HG02588 (cell line): ENCODE results near the gene ME2.
"Not testable (repeated sequence)": the region's sequence is repeated elsewhere in the genome, so short reads cannot be mapped to it uniquely, and the experiment has no call there.

Experiments used
- ATAC-seq: cut with Tn5 transposase; IDR thresholded peaks from one replicate; pipeline ENCODE4 v1.9.1; 2021; ENCODE audit warnings: mild to moderate bottlenecking, moderate library complexity; ENCODE audit not compliant: unreplicated experiment

ME2 gene

DNA sequence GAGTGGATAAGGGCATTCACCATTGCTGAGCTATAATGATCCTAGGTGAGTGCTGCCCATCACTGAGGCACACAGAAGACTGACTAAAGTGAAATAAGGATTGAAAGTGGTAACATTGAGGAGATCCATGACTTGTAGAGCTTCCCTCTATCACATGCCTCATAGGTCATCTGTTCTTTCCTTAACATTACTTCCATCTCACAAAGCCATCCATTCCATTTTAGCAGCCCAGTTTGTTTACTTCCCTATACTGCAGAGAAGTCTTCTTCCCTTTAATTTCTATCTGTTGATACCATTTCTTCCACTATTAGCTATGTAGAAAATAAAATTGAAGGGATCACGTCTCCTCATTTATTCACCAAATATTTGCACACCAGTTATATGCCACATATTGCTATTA, 32.1 kb downstream of the ME2 start:
- ATAC-seq = no peak

DNA sequence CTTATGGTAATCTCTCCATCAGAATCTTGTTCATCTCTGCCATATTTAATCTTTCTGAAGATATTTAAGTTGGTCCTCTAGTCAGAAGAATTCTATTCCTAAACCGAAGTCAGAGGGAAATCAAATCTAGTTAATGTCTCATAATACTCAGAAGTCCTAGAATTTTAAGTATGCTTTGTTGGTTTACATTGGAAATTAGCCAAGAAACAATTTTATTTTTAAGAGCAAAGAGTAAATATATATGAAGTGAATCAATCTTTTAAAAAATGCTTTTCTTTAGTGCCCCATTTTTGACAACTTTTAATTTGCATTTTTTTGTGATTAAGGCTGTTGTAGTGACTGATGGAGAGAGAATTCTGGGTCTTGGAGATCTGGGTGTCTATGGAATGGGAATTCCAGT, 38.1 kb downstream of the ME2 start:
- ATAC-seq = no peak

DNA sequence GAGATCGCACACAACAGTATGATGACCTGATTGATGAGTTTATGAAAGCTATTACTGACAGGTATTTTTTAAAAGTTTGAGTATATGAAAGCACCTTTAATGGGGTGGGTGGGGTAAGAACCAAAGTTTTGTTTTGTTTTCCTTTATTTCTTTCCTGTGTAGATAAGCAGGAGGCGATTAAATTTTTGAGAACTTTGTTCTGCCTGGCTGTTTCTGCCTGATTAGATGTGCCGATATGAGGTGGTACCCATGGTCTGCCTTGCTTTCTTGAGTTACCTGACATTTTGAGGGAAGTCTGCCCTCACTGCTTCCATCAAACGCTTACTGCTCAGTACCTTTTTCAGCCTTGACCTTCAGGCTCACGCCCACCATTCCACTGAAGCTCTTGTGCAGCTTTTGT, 39.2 kb downstream of the ME2 start:
- no peak for ATAC-seq

DNA sequence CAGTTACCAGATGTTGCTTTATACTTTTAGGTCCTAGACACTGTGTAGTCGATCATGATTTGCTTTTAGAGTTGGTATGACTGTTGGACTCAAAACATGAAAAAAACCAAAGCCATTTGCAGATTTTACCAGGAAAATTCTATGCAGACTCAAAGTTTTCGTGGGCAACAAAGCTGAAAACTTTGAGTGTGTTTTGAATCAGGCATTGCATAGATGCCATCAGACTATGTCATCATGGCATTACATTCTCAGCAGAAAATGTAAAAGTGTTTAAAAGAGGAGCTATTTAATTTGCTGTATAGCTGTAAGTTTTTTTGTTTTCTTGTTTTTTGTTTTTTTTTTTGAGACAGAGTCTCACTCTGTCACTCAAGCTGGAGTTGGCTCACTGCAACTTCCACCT, 45.5 kb downstream of the ME2 start:
- ATAC-seq = no peak

DNA sequence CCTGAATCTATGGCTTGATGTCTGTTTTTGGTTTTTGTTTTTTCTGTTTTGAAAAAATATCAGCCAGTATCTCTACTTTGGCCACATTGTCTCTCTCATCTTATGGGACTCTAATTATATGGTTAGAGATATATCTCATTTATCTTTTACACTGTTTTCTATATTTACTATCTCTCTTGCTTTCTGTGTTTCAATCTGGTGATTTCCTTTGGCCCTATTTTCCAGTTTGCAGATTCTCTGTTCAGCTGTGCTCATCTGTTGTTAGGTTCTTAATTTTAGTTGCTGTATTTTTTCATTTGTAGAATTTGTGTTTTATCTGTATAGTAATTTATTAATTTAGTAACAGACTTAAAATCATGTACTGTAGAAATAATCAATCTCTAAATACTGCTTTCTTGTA, 47.6 kb downstream of the ME2 start:
- ATAC-seq = no peak

DNA sequence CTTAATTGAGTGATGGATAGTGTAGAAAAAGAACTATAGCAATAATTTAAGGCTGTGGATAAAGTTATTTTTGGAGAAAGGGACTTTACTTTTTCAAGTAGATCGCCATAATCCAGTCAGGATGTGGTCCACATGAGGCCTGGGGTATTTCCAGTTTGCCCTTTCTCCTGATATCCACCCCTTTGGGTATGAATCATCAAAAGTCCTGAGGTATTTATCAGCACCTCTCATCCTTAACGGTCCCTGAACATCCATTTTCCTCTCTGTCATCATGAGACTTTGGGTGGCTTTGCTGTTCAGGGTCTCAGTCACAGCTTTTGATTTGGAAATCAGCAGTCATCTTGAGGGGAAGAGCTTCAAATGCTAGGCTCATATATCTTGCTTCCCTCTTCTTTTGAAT, 49.6 kb downstream of the ME2 start:
- no peak for ATAC-seq

DNA sequence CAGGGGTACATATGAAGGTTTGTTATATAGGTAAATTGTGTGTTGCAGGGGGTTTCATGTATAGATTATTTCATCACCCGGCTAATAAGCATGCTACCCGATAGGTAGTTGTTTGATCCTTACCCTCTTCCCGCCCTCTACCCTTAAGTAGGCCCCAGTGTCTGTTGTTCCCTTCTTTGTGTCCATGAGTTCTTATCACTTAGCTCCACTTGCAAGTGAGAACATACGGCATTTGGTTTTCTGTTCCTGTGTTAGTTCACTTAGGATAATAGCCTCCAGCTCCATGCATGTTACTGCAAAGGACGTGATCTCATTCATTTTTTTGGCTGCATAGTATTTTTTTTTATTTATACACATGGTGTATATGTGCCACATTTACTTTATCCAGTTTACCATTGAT, 54.8 kb downstream of the ME2 start:
- no peak for ATAC-seq

DNA sequence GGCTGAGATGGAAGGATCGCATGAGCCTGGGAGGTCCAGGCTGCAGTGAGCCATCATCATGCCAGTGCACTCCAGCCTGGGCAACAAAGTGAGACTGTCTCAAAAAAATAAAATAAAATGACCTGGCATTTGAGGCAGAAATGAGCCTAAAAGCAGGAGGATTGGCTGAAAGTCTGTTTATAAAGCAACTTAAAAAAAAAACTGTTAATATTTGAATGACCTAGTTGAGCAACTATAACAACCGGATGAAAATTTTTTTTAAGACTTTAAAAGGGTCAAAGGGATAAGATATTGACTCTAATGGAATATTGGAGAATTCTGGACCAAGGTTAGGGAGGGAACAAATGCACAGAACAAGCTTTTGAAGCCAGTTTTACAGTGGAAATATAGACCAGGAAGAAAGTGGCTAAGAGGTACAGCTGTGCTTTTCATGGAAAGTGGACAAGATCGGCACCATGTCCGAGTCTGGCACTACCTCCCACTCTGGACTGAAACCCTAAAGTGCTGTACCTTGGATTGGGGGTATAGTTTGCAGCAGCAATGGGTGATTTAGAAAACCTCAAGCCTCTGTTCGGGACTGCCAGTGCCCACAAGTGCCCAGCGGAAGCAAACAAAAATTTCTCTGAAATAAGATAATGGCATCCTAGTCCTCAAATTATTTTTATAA, 55.8 kb downstream of the ME2 start:
- no peak for ATAC-seq

DNA sequence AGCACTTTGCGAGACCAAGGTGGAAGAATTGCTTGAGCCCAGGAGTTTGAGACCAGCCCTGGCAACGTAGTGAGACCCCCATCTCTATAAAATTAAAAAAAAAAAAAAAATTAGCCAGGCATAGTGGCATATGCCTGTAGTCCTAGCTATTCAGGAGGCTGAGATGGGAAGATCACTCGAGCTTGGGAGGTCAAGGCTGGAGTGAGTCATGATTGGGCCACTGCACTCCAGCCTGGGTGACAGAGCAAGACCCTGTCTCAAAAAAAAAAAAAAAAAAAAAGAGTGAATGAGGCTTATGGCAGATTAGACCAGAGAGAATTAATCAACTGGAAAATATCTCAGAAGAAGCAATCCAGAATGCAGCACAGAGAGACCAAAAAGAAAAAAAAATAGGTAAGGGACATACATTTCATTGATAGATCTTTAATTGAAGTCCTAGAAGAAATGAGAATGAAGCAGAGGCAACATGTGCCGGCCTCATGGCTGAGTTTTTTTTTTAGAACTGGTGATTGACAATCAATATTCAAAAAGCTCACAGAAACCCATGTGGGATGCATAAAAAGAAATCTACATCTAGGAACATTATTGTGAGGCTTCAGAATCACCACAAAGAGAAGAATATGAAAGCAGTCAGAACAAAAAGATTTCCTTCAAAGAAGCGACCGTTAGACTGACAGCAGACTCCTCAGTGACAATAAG, 56.7 kb downstream of the ME2 start:
- ATAC-seq = no peak

DNA sequence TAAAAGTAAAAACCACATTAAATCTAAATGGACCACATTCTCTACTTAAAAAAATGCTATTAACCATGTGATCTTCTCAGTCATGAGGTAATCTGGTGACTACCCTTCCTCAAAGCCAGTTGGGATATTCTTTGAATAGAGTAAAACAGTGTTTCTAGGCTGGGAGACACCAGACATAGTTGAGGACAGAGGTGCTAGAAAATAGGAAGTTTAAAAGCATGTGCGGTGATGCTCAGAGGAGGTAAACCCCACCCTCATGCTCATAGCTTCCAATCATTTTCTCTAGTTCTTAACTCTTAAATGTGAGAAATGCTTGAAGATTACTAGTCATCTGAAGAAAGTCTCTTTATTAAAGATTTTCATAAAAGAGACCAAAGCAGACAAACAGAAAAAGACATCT, 58.3 kb downstream of the ME2 start:
- ATAC-seq = no peak

DNA sequence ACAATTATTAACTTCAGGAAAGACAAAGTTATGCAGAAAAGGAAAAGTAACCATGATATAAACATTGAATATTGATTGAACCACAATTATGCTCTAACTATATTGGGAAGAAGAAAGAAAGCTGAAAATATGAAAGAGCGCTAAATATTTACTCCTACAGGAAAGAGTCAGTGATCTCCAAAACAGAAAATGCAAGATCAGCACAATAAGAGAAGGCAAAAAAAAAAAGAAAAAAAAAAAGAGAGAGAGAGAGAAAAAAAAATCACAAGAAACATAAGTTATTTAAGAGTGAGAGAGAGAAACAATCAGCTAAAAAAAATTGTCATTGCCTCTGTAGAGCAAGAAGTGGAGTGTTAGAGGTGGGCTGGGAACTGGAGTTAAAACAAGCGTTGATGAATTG, 60.0 kb downstream of the ME2 start:
- no peak for ATAC-seq

DNA sequence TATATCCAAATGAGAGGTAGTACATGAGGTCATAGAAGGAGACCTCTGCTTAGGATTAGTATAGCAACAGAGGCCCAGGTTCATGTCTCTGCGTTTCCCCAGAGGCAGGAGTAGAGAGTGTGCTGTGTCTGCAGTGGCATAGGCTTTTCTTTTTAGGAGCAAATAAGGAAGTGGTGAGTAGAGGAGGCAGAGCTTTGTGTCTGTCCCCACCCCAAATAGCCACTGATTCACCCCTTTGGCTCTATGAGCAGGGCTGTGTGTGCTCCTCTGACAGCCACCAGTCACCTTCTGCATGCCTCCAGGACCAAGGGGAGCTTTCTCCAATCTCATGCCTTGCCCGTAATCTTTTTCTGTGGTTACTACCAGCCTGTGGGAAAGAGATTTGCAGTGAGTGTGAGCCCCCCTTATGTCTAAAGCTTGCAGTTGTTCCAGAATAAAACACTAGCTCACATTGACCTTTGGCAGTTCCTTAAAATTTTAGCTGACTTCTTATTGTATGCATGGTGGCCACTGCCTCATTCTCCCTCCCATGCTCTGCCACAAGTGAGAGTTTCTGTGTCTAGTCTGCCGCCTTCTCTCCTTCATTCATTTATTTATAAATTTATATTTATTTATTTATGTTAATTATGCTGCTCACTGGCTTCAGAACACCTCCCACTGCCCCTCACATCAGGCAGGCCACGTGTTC, 65.5 kb downstream of the ME2 start:
- no peak for ATAC-seq

DNA sequence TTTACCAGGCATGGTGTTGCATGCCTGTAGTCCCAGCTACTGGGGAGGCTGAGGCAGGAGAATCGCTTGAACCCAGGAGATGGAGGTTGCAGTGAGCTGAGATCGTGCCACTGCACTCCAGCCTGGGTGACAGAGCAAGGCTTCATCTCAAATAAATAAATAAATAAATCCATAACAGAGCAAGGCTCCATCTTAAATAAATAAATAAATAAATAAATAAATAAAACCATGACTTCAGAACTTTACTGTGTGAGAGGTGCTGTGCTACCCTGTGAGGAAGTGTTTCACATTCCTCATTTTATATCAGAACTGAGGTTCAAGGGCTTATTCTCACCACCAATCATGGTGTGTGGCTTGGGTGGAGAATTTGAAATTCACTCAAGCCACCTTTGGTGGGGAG, 67.0 kb downstream of the ME2 start:
- ATAC-seq = not testable (repeated sequence)

DNA sequence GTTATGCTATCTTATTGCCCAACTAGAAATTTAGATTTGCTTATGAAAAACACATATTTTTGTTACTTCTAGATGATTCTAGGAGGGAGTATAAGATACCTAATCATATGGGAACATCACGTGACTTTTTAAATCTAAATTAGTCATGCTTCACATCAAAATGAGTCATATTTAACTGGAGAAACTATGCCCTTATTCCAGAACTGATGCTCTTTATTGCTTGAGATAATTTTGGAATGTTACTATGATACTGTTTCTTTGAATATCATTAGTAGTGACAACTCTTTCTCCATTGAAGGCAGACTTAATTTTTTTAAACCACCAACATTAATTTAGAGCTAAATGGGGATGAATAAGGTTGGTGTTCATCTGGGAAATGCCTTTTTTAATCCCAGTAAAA, 69.0 kb downstream of the ME2 start:
- ATAC-seq = no peak

DNA sequence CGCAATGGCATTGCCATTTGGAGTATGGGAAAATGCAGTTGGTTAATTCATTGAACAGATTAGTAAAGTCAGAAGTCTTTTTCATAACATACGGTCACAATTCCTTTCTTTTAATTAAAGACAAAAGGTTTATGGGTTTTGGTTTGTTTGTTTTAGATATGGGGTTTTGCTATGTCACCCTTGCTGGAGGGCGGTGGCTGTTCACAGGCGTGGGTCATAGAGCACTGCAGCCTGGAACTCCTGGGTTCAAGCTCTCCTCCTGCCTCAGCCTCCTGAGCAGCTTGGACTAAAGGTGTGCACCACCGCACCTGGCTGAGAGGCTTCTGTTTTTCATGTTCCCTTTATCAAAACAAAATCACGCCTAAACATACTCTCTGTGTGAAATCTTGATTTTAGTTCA, 70.3 kb downstream of the ME2 start:
- ATAC-seq = no peak

DNA sequence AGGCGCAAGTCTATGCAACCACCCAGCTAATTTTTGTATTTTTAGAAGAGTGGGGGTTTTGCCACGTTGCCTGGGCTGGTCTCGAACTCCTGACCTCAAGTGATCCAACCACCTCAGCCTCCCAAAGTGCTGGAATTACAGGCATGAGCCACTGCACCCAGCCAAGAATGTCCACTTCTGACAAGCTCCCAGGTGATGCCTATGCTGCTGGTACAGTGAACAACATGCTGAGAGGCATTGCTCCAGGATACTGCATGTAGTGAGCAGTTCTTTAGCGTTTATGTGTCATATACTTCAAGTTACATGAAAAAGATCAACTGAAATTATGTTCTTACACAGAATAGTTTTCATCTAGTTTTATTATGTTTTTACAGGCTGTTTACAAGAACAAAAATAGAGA, 71.7 kb downstream of the ME2 start:
- ATAC-seq = no peak

DNA sequence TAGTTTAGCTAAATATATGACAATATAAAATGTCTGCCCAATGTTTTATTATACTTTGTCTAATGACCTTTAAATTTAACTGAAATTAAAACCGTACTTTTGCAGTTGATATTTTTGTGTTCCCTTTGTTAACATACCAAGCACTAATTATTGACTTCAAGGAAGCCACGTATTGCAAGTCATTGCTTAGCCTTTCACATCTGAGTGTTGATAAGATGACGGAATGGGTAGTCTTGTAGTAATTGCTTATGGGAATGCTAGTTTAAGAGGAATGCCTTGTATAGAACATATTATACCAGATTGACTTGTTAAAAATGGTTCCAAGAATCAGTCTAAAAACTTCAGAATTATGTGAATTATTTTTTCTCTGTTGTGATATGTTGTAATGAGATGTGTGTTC, 74.9 kb downstream of the ME2 start:
- no peak for ATAC-seq

DNA sequence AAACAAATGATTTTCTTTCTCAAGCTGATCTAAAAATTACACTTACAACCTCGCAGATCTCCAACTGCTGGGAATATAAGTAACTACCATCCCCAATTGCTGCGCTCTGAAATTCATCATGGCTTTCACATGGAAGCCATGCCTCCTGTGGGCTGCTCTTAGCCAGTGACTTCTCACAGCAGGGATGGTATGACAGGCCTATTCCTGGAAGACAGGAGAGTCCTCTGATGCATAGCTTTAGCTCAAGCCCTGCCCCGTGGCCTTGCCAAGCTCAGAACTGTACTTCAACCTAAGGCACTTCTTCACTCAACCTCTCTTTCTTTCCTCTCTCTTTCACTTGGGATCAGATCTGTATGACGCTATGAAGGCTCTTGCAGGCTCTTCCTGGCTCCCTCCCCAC, 76.3 kb downstream of the ME2 start:
- no peak for ATAC-seq

DNA sequence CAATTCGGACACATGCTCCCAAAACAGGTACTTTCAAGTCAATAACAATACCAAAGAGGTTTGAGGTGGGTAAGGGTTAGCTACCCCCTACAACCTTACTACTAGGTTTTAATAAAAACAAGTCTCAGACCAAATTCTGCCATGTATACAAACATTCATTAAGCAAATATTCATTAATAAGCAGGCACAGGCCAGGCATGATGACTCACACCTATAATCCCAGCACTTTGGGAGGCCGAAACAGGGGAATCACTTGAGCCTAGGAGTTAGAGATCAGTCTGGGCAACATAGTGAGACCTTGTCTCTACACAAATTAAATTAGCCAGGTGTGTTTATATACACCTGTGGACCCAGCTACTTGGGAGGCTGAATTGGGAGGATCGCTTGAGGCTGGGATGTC, 77.2 kb downstream of the ME2 start:
- no peak for ATAC-seq

DNA sequence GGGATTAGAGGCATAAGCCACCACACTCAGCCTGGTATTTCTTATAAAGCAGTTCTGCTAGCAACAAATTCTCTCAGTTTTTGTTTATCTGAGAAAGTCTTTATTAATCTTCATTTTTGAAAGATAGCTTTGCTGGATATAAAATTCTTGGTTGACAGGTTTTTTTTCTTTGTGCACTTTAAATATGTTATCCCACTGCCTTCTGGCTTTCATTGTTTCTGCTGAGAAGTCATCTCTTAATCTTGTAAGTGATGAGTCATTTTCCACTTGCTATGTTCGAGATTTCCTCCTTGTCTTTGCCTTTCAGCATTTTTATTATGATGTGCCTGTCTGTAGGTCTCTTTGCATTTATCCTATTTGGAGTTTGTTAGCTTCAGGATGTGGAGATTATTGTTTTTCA, 83.1 kb downstream of the ME2 start:
- ATAC-seq = no peak

DNA sequence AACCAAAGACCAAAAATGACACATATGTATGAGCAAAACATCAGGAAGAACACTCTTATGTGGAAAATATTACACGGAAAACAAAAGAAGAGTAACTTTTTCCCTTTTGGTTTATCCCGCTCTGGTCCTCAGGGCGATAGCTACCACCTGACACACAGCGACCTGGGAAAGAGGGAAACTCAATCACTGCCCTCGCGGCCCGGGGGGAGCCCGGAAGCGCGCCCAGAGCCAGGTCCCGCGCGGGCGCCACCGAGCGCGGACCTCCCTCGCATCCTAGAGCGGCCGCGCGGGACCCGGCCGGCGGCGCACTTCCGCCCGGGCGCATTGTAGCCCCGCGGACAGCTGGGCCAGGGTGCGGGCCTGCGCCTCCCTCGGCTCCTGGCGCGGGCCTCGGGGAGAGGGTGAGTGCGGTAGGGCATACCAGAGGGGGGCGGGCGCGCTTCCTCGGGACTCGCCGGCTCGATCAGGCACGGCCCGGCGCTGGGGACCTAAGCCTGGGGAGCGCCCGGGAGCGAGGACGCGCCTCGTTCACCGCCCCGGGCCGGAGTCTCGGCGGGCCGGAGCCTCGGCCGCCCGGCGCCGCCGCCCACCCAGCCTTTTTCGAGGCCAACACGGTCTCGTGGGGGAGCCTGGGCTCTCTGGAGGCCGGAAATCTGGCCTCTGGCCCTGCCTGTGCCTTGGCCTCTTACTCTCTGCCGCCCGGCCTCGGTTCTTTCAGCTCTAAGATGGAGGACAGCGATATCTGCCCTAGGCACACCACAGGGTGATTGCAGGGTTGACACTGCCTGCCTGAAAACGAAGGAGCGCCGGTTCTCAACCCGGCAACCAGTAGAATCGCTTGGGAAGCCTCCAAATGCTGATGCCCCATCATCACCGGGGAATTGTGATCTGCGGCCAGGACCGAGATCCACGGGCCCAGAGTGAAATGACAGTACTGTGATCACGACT, 89.1 kb downstream of the ME2 start, which contains the start of gene ELAC1:
ELAC1 (plus strand) TSS at position 327 of the 948 bp plus-strand sequence. CDS start 6,365 bp downstream, outside the sequence.
- peak; percentile 97 for ATAC-seq
